ENCODE data around the gene CBX5. TPM values are rescaled to one million over a fixed set of nuclear protein-coding genes. Genes with fewer than 3 reads are reported as not detected.

The CBX5 gene
- total RNA-seq, 1 donor from 2014 or later: 173 TPM

GRCh38 chr12:54299515-54300224 is 19.7 kb upstream of the CBX5 start:
- DNase-seq (ENCODE audit: low spot score): no peak
- Mint-ChIP-seq H3K36me3 (ENCODE audit: low read depth, unreplicated experiment) (no peaks in the 10 kb centered on the region), H3K4me3 (ENCODE audit: unreplicated experiment) (no peak overlapping the region), H3K9me3 (ENCODE audit: unreplicated experiment) (no peaks in the 10 kb centered on the region), H3K27me3 (ENCODE audit: unreplicated experiment) (peaks cover 10% of the 10 kb centered on the region), H3K4me1 (ENCODE audit: unreplicated experiment) (peaks cover 16% of the 10 kb centered on the region), H3K27ac (ENCODE audit: unreplicated experiment) (no peak overlapping the region)
- TF ChIP-seq CTCF (IDR thresholded peaks at IDR 0.05; ENCODE audit: unreplicated experiment): no peak

GRCh38 chr12:54298904-54299303 is 19.0 kb upstream of the CBX5 start:
- Mint-ChIP-seq H3K9me3 (ENCODE audit: unreplicated experiment) (no peaks in the 10 kb centered on the region), H3K4me3 (ENCODE audit: unreplicated experiment) (no peak overlapping the region), H3K4me1 (ENCODE audit: unreplicated experiment) (peaks cover 14% of the 10 kb centered on the region), H3K27me3 (ENCODE audit: unreplicated experiment) (peaks cover 10% of the 10 kb centered on the region), H3K36me3 (ENCODE audit: low read depth, unreplicated experiment) (no peaks in the 10 kb centered on the region), H3K27ac (ENCODE audit: unreplicated experiment) (no peak overlapping the region)
- DNase-seq (ENCODE audit: low spot score): no peak
- TF ChIP-seq CTCF (IDR thresholded peaks at IDR 0.05; ENCODE audit: unreplicated experiment): no peak

- no peaks in the 10 kb centered on the region for H3K9me3 Mint-ChIP-seq (ENCODE audit: unreplicated experiment)
- H3K27me3 Mint-ChIP-seq (ENCODE audit: unreplicated experiment): peaks cover 13% of the 10 kb centered on the region
- no peaks in the 10 kb centered on the region for H3K36me3 Mint-ChIP-seq (ENCODE audit: low read depth, unreplicated experiment)
- no peak overlapping the region for H3K27ac Mint-ChIP-seq (ENCODE audit: unreplicated experiment)
- H3K4me1 Mint-ChIP-seq (ENCODE audit: unreplicated experiment): peaks cover 14% of the 10 kb centered on the region
- DNase-seq (ENCODE audit: low spot score): no peak
- no peak overlapping the region for H3K4me3 Mint-ChIP-seq (ENCODE audit: unreplicated experiment)
- no peak for TF ChIP-seq CTCF (IDR thresholded peaks at IDR 0.05; ENCODE audit: unreplicated experiment)
Measured at GRCh38 chr12:54296393-54297099, 16.6 kb upstream of the CBX5 start.

- no peak overlapping the region for H3K4me3 Mint-ChIP-seq (ENCODE audit: unreplicated experiment)
- H3K4me1 Mint-ChIP-seq (ENCODE audit: unreplicated experiment): peaks cover 8% of the 10 kb centered on the region
- H3K36me3 Mint-ChIP-seq (ENCODE audit: low read depth, unreplicated experiment): no peaks in the 10 kb centered on the region
- DNase-seq (ENCODE audit: low spot score): no peak
- H3K27me3 Mint-ChIP-seq (ENCODE audit: unreplicated experiment): peaks cover 13% of the 10 kb centered on the region
- TF ChIP-seq CTCF (IDR thresholded peaks at IDR 0.05; ENCODE audit: unreplicated experiment): no peak
- no peaks in the 10 kb centered on the region for H3K9me3 Mint-ChIP-seq (ENCODE audit: unreplicated experiment)
- H3K27ac Mint-ChIP-seq (ENCODE audit: unreplicated experiment): peak overlapping the region; percentile 24
Measured at GRCh38 chr12:54294953-54295566, 15.1 kb upstream of the CBX5 start.

All from endothelial cell (in vitro differentiated cells).